Transverse colon (tissue), 4 donors: Measurements from ENCODE around the gene CLDN14.

Experiments used
- CTCF ChIP-seq, 5 experiments: fragments of 200-600 bp in 3 of 5; fragments of 450-650 bp in 2 of 5; sonication (generic) in 3 of 5; IDR thresholded peaks; 1 replicate in 2 of 5; 2 replicates in 3 of 5; pipeline ENCODE4 v1.5.1; 2016 to 2017; ENCODE audit warnings: antibody characterized with exemption in 5 of 5, inconsistent platforms in 3 of 5, mild to moderate bottlenecking in 2 of 5, moderate library complexity in 1 of 5
- EP300 ChIP-seq: sonication (generic); formaldehyde crosslinking; IDR thresholded peaks from one replicate; pipeline ENCODE4 v1.6.1; 2017; ENCODE audit warnings: antibody characterized with exemption, low read depth
- POLR2A ChIP-seq: fragments of 450-650 bp; IDR thresholded peaks from one replicate; pipeline ENCODE4 v1.6.1; 2016; ENCODE audit warnings: antibody characterized with exemption, mild to moderate bottlenecking, moderate library complexity
- POLR2AphosphoS5 ChIP-seq, 3 donors: sonication (generic); formaldehyde crosslinking; IDR thresholded peaks; one replicate each; pipeline ENCODE4 v1.6.1; 2016; ENCODE audit warnings: antibody characterized with exemption in 3 of 3

- no peak for TF ChIP-seq CTCF (IDR thresholded peaks at IDR 0.05)
- TF ChIP-seq POLR2A: no peak
- no peak for TF ChIP-seq EP300
- TF ChIP-seq POLR2AphosphoS5 (IDR thresholded peaks at IDR 0.05): no peak
Measured at GRCh38 chr21:36450511-36450910, 29.4 kb downstream of the CLDN14 start.
